K562 (cell line): ENCODE measurements around the gene DHX35. TPM values are rescaled to one million over a fixed set of nuclear protein-coding genes. Genes with fewer than 3 reads are reported as not detected.

Source experiments
- ATAC-seq: fragments of 200-7000 bp; cut with Tn5 transposase; 3 replicates; pipeline ENCODE4 v1.9.1; 2020; ENCODE audit warnings: moderate library complexity
- BruUV-seq: library from RNA; stranded (reverse); fragments of 400-500 nt; replicated peaks from 2 replicates; lab custom pipeline; 2021; lab: Mats Ljungman, UMichigan
- CTCF ChIA-PET: fragments of 300-600 bp; formaldehyde crosslinking; extraction: SDS; loops from one replicate; lab custom pipeline; 2021; ENCODE audit warnings: low intra/inter-chr PET ratio; lab: Yijun Ruan, JAX
- POLR2A ChIA-PET: fragments of 300-600, 350-650 bp; sonication (Branson Sonifier 250); formaldehyde crosslinking; extraction: SDS; loops from one replicate; lab custom pipeline; 2021; ENCODE audit warnings: antibody characterized with exemption, inconsistent platforms; lab: Yijun Ruan, JAX
- DNase-seq, 4 experiments: peaks; one replicate each; pipeline versions ENCODE4 v3.0.0 to v3.0.0-alpha.2; 2011 to 2018; ENCODE audit warnings: low spot score in 3 of 4, mixed read lengths in 3 of 4; ENCODE audit errors: extremely low read depth in 1 of 4
- FAIRE-seq: peaks from 2 replicates; lab custom pipeline; 2011; peaks lifted over from hg19 to GRCh38; lab: Jason Lieb, UNC
- H2AFZ ChIP-seq: 2 replicates; pipeline ENCODE4 v1.6.0; 2011; ENCODE audit warnings: low read depth, low read length, control low read depth, inconsistent platforms
- H3K27ac ChIP-seq: fragments of 200-600 bp; 3 replicates; pipeline ENCODE4 v1.8.0; 2011; ENCODE audit warnings: low read depth, mild to moderate bottlenecking, control low read depth, inconsistent platforms, low read length, moderate library complexity, mixed read lengths; ENCODE audit errors: extremely low read depth
- H3K27me3 ChIP-seq, 2 experiments: fragments of 300-600 bp in 1 of 2; 2 replicates in 1 of 2; 3 replicates in 1 of 2; pipeline versions ENCODE4 v1.6.0 to v1.8.0; 2011; ENCODE audit warnings: inconsistent platforms in 2 of 2, low read length in 2 of 2, mild to moderate bottlenecking in 1 of 2, mixed read lengths in 1 of 2, moderate library complexity in 1 of 2; ENCODE audit not compliant: control insufficient read depth in 2 of 2, insufficient read depth in 2 of 2
- H3K36me3 ChIP-seq: fragments of 300-600 bp; 3 replicates; pipeline ENCODE4 v1.8.0; 2011; ENCODE audit warnings: mild to moderate bottlenecking, low read length, inconsistent platforms; ENCODE audit not compliant: control insufficient read depth, insufficient read depth
- H3K4me1 ChIP-seq, 2 experiments: fragments of 200-600 bp in 1 of 2; replicated peaks in 1 of 2; 2 replicates in 1 of 2; 3 replicates in 1 of 2; pipeline versions ENCODE4 v1.5.1 to v1.8.0; 2011; ENCODE audit warnings: inconsistent platforms in 2 of 2, low read length in 2 of 2, mild to moderate bottlenecking in 1 of 2, mixed read lengths in 1 of 2, moderate library complexity in 1 of 2; ENCODE audit not compliant: control insufficient read depth in 2 of 2, insufficient read depth in 2 of 2
- H3K4me2 ChIP-seq: 2 replicates; pipeline ENCODE4 v1.6.1; 2011; ENCODE audit warnings: low read length, control low read depth, inconsistent platforms, mixed read lengths; ENCODE audit not compliant: insufficient read depth
- H3K4me3 ChIP-seq: fragments of 200-600 bp; sonication (generic), shearing (Covaris generic); 2 replicates; pipeline ENCODE4 v1.5.1; 2016; ENCODE audit warnings: control low read depth, inconsistent platforms
- H3K79me2 ChIP-seq: fragments of 200-600 bp; 3 replicates; pipeline ENCODE4 v1.8.0; 2011; ENCODE audit warnings: low read length, inconsistent platforms; ENCODE audit not compliant: control insufficient read depth, insufficient read depth
- H3K9ac ChIP-seq, 2 experiments: 2 replicates each; pipeline versions ENCODE4 v1.6.0 to v1.6.1; 2011; ENCODE audit warnings: low read depth in 2 of 2, low read length in 2 of 2, control low read depth in 1 of 2, inconsistent platforms in 1 of 2, mild to moderate bottlenecking in 1 of 2, mixed read lengths in 1 of 2; ENCODE audit not compliant: insufficient read depth in 1 of 2
- H3K9me1 ChIP-seq: one replicate; pipeline ENCODE4 v1.6.0; 2011; ENCODE audit warnings: inconsistent platforms, mild to moderate bottlenecking, low read length, moderate library complexity; ENCODE audit not compliant: control insufficient read depth, insufficient read depth
- H3K9me3 ChIP-seq: replicated peaks from 2 replicates; pipeline ENCODE4 v1.5.1; 2011; ENCODE audit warnings: low read depth, low read length, inconsistent platforms; ENCODE audit not compliant: control insufficient read depth, insufficient read depth
- H4K20me1 ChIP-seq: replicated peaks from 2 replicates; pipeline ENCODE4 v1.6.1; 2011; ENCODE audit warnings: low read length, inconsistent platforms, mixed read lengths; ENCODE audit not compliant: control insufficient read depth, insufficient read depth
- BRD9 ChIP-seq: fragments of 450-650 bp; IDR thresholded peaks from 2 replicates; pipeline ENCODE4 v1.6.1; 2018; ENCODE audit warnings: low read depth; ENCODE audit not compliant: partially characterized antibody
- DNMT1 ChIP-seq: fragments of 450-650 bp; IDR thresholded peaks from 2 replicates; pipeline ENCODE4 v1.6.1; 2016; ENCODE audit warnings: antibody characterized with exemption, mild to moderate bottlenecking
- IFI16 ChIP-seq: fragments of 250-450 bp; sonication (Bioruptor Pico); IDR thresholded peaks from 2 replicates; pipeline ENCODE4 v2.1.2; 2022; ENCODE audit warnings: mild to moderate bottlenecking, inconsistent platforms
- KDM2B ChIP-seq: fragments of 250-450 bp; sonication (Bioruptor Pico); IDR thresholded peaks from 2 replicates; pipeline ENCODE4 v1.8.0; 2021; ENCODE audit warnings: mild to moderate bottlenecking, moderate library complexity
- PYGO2 ChIP-seq: fragments of 450-650 bp; IDR thresholded peaks from 2 replicates; pipeline ENCODE4 v1.6.1; 2016; ENCODE audit warnings: mild to moderate bottlenecking, missing genetic modification characterization, moderate library complexity, missing compliant biosample characterization
- SMAD2 ChIP-seq: fragments of 150-350 bp; IDR thresholded peaks from 2 replicates; pipeline ENCODE4 v1.6.1; 2014; ENCODE audit warnings: low read depth, mild to moderate bottlenecking, low read length
- STAG1 ChIP-seq: sonication (generic); formaldehyde crosslinking; IDR thresholded peaks from 2 replicates; pipeline ENCODE4 v1.5.0; 2020; ENCODE audit warnings: missing genetic modification reagents, borderline replicate concordance
- TAF7 ChIP-seq: fragments of 450-650 bp; IDR thresholded peaks from 2 replicates; pipeline ENCODE4 v1.6.1; 2016; ENCODE audit warnings: missing genetic modification characterization, missing compliant biosample characterization
- TCFL5 ChIP-seq: fragments of 250-450 bp; sonication (Bioruptor Pico); conservative IDR thresholded peaks from 2 replicates; pipeline ENCODE4 v1.6.1; 2021; ENCODE audit warnings: mild to moderate bottlenecking, moderate library complexity, matching md5 sums
- U2AF1 ChIP-seq: fragments of 200-400 bp; formaldehyde crosslinking; optimal IDR thresholded peaks from 2 replicates; pipeline ENCODE3; 2017; ENCODE audit warnings: mild to moderate bottlenecking, low read depth, low read length, moderate library complexity
- ZBTB33 ChIP-seq: sonication (generic); formaldehyde crosslinking; IDR thresholded peaks from 2 replicates; pipeline ENCODE4 v1.8.1; 2023; ENCODE audit warnings: mild to moderate bottlenecking, missing genetic modification reagents
- ZNF124 ChIP-seq: sonication (generic); formaldehyde crosslinking; IDR thresholded peaks from 2 replicates; pipeline ENCODE4 v1.8.1; 2022; ENCODE audit warnings: missing genetic modification reagents
- ZNF184 ChIP-seq: sonication (generic); formaldehyde crosslinking; IDR thresholded peaks from 2 replicates; pipeline ENCODE4 v1.5.0; 2020; ENCODE audit warnings: missing genetic modification reagents
- WGBS: fragments of 100-300 bp; shearing (Covaris generic); methylation state at CpG from one replicate; pipeline ENCODE4 v1.1.6; 2016; ENCODE audit warnings: low coverage, mixed read lengths; ENCODE audit not compliant: insufficient coverage; ENCODE audit errors: missing lambda C conversion rate; 5-methylcytosine and 5-hydroxymethylcytosine counted together
- in situ Hi-C: fragments of 300-500 bp; cut with MboI; formaldehyde crosslinking; loops from 4 replicates; pipeline ENCODE4 v1.15.0; 2018; ENCODE audit warnings: inconsistent platforms, mixed read lengths
- intact Hi-C: fragments of 100-400 bp; cut with micrococcal nuclease; formaldehyde crosslinking; loops from 2 replicates; pipeline ENCODE4 v1.14.2; 2022
- polyA plus RNA-seq, 8 experiments: library from polyadenylated mRNA; depleted of rRNA in 4 of 8; stranded (reverse) in 5 of 8; unstranded in 3 of 8; fragments of >200 nt; fragmentation: Nextera tagmentation in 2 of 8; fragmentation: Illumina TruSeq in 1 of 8; extraction: Ambion mirVana in 2 of 8; extraction: Trizol in 1 of 8; gene quantifications; 2 replicates each; pipeline versions ENCODE4 v1.2.1 to v1.2.3, GENCODE V29; 2011 to 2014; ENCODE audit warnings: inconsistent platforms in 1 of 8, missing spikeins in 1 of 8
- total RNA-seq, 7 experiments: library from RNA; depleted of rRNA in 6 of 7; stranded (reverse); fragments of >200 nt in 6 of 7; fragmentation: Illumina TruSeq in 2 of 7; extraction: Trizol in 2 of 7; gene quantifications; 2 replicates each; pipeline versions ENCODE4 v1.2.1 to v1.2.3, GENCODE V29; 2011 to 2021; ENCODE audit warnings: low replicate concordance in 1 of 7

Gene DHX35
- total and polyA plus RNA-seq, 9 of the 15 experiments (the other 6 are each of a cell fraction or from before 2014, with no cell fraction given), result 6.5 to 25.6 (median 16.9) TPM

- TF ChIP-seq ZBTB33 (CRISPR knock-in tag) (no peak), IFI16 (CRISPR knock-in tag) (no peak), ZNF124 (CRISPR knock-in tag) (no peak), TCFL5 (CRISPR knock-in tag) (no peak), PYGO2 (no peak)
Observed at GRCh38 chr20:39039261-39039660, 77.1 kb downstream of the DHX35 start (continued).

- H4K20me1 ChIP-seq, result no peaks in the 10 kb centered on the region
- no peak overlapping the region for H2AFZ ChIP-seq
- H3K36me3 ChIP-seq, result peaks cover 64% of the 10 kb centered on the region; the same call in 2 of the 3 replicates
- no peak overlapping the region for H3K4me3 ChIP-seq
- no peak for DNase-seq
- 82% methylated on average over 5 of the region's 6 CpGs for WGBS
- no peak overlapping the region; a peak in 1 of 4 replicates for H3K9ac ChIP-seq
- H3K9me1 ChIP-seq, result no peaks in the 10 kb centered on the region
- no peak overlapping the region for H3K27ac ChIP-seq
- H3K79me2 ChIP-seq, result no peaks in the 10 kb centered on the region
- H3K27me3 ChIP-seq, result no peaks in the 10 kb centered on the region
- no peaks in the 10 kb centered on the region for H3K9me3 ChIP-seq
- POLR2A ChIA-PET, result interaction anchor here (3.0 kb wide), 1 partner anchor 9 kb away, joined by 6 read pairs; no protein-coding TSS in a partner anchor
- CTCF ChIA-PET, result no interaction called here
- H3K4me1 ChIP-seq, result peaks cover 2 to 7% of the 10 kb centered on the region in 2 experiments; a peak in 2 of 5 replicates
- no TSS peak for BruUV-seq
- TF ChIP-seq ZNF184 (CRISPR knock-in tag) (no peak), DNMT1 (no peak), U2AF1 (no peak), STAG1 (CRISPR knock-in tag) (no peak), BRD9 (no peak), SMAD2 (no peak), TAF7 (tag) (no peak), KDM2B (CRISPR knock-in tag) (no peak)
- in situ Hi-C loops, result loop anchor here (10.0 kb wide), 1 partner anchor 395 kb away; no protein-coding TSS in a partner anchor
- ATAC-seq, result no peak
- intact Hi-C loops, result loop anchor here (10.0 kb wide), 2 partner anchors 285 to 315 kb away; partner anchors contain the start of gene SLC32A1
- H3K4me2 ChIP-seq, result no peak overlapping the region
- no peak for FAIRE-seq
Observed at GRCh38 chr20:39040116-39040515, 78.0 kb downstream of the DHX35 start.
